CD4-positive, alpha-beta memory T cell (primary cell): ENCODE measurements around the gene EPC1. TPM values are rescaled to one million over a fixed set of nuclear protein-coding genes. Genes with fewer than 3 reads are reported as not detected.
"Not testable (repeated sequence)": the region's sequence is repeated elsewhere in the genome, so short reads cannot be mapped to it uniquely, and the experiment has no call there.

Experiments
- CTCF ChIA-PET: fragments of 350-600 bp; sonication (Branson Sonifier 250); formaldehyde crosslinking; loops from one replicate; lab custom pipeline; 2021; ENCODE audit warnings: inconsistent platforms; ENCODE audit not compliant: partially characterized antibody; lab: Charles Lee
- POLR2A ChIA-PET: fragments of 350-600 bp; sonication (Branson Sonifier 250); formaldehyde crosslinking; loops from one replicate; lab custom pipeline; 2021; ENCODE audit not compliant: partially characterized antibody; lab: Charles Lee
- DNase-seq, 5 donors: peaks; one replicate each; pipeline versions ENCODE4 v3.0.0 to v3.0.0-alpha.2; 2020 to 2022; ENCODE audit warnings: mixed read lengths in 1 of 5
- H3K27ac ChIP-seq: one replicate; pipeline ENCODE4 v1.7.0; 2013; ENCODE audit warnings: low read depth, low read length
- H3K27me3 ChIP-seq: 2 replicates; pipeline ENCODE4 v1.7.0; 2013; ENCODE audit warnings: mild to moderate bottlenecking, low read length, moderate library complexity; ENCODE audit not compliant: insufficient read depth
- H3K36me3 ChIP-seq: 2 replicates; pipeline ENCODE4 v1.7.0; 2013; ENCODE audit warnings: mild to moderate bottlenecking, low read length, moderate library complexity; ENCODE audit not compliant: insufficient read depth
- H3K4me1 ChIP-seq: 2 replicates; pipeline ENCODE4 v1.7.0; 2013; ENCODE audit warnings: mild to moderate bottlenecking, low read length, moderate library complexity; ENCODE audit not compliant: insufficient read depth
- H3K4me3 ChIP-seq, 2 donors: one replicate each; pipeline ENCODE4 v1.7.0; 2013; ENCODE audit warnings: low read length in 2 of 2, mild to moderate bottlenecking in 1 of 2
- H3K9me3 ChIP-seq, 2 donors: one replicate each; pipeline ENCODE4 v1.7.0; 2013; ENCODE audit warnings: low read length in 2 of 2, control low read depth in 1 of 2; ENCODE audit not compliant: control insufficient read depth in 1 of 2
- H3K27ac Mint-ChIP-seq, 7 donors: one replicate each; pipeline ENCODE4 v1.8.0; 2020 to 2021; ENCODE audit warnings: mixed read lengths in 7 of 7, mild to moderate bottlenecking in 6 of 7, inconsistent platforms in 3 of 7, moderate library complexity in 3 of 7
- H3K27me3 Mint-ChIP-seq, 2 donors: one replicate each; pipeline ENCODE4 v1.8.0; 2020 to 2021; ENCODE audit warnings: mixed read lengths in 2 of 2
- H3K36me3 Mint-ChIP-seq, 2 donors: one replicate each; pipeline ENCODE4 v1.8.0; 2020 to 2021; ENCODE audit warnings: mixed read lengths in 2 of 2, inconsistent platforms in 1 of 2, mild to moderate bottlenecking in 1 of 2
- H3K4me1 Mint-ChIP-seq, 4 donors: one replicate each; pipeline ENCODE4 v1.8.0; 2020 to 2021; ENCODE audit warnings: mixed read lengths in 4 of 4, mild to moderate bottlenecking in 1 of 4
- H3K4me3 Mint-ChIP-seq, 8 donors: one replicate each; pipeline ENCODE4 v1.8.0; 2020 to 2021; ENCODE audit warnings: mixed read lengths in 8 of 8, mild to moderate bottlenecking in 7 of 8, moderate library complexity in 6 of 8, inconsistent platforms in 3 of 8
- H3K9me3 Mint-ChIP-seq, 8 donors: one replicate each; pipeline ENCODE4 v1.8.0; 2020 to 2021; ENCODE audit warnings: mixed read lengths in 8 of 8, mild to moderate bottlenecking in 5 of 8, inconsistent platforms in 3 of 8, moderate library complexity in 1 of 8
- intact Hi-C: fragments of 100-400 bp; cut with micrococcal nuclease; formaldehyde crosslinking; loops from one replicate; pipeline ENCODE4 v1.15.1; 2023
- polyA plus RNA-seq, 2 donors: library from polyadenylated mRNA; unstranded; fragments of 300-500 nt; fragmentation: Illumina TruSeq; gene quantifications; one replicate each; pipeline ENCODE4 v1.2.3, GENCODE V29; 2021
- total RNA-seq, 2 experiments: library from RNA; stranded (reverse); gene quantifications; one replicate each; pipeline ENCODE4 v1.2.3, GENCODE V29; 2021

The EPC1 gene
- total and polyA plus RNA-seq, 4 experiments from 2014 or later, result 46.0 to 112 (median 81.2) TPM

GRCh38 chr10:32253276-32253675, 93.7 kb downstream of the EPC1 start:
- H3K27me3 Mint-ChIP-seq, result no peaks in the 10 kb centered on the region
- intact Hi-C loops, result loop anchor here (10.0 kb wide), 2 partner anchors 752 to 902 kb away; no protein-coding TSS in a partner anchor

DNA sequence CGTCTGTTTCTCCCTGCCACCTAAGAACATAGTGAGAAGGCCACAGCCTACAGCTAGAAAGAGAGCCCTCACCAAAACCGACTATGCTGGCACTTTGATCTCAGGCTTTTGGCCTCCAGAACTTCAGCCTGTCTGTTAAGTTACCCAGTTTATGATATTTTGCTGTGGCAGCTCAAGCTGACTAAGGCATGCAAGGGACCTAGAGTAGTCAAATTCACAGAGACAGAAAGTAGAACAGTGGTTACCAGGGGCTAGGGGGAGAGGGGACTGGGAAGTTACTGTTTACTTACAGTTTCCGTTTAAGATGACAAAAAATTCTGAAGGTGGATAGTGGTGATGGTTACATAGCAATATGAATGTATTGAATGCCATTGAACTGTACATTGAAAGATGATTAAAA, 96.5 kb downstream of the EPC1 start:
- H3K27me3 ChIP-seq, H3K9me3 Mint-ChIP-seq, H3K27me3 Mint-ChIP-seq, H3K36me3 ChIP-seq, H3K4me3 ChIP-seq, H3K27ac ChIP-seq, DNase-seq, H3K4me1 ChIP-seq, H3K36me3 Mint-ChIP-seq, H3K9me3 ChIP-seq: not testable (repeated sequence)
- POLR2A ChIA-PET, result interaction anchor here (0.6 to 2.1 kb wide), 5 partner anchors 23 to 1529 kb away, joined by 3 to 11 read pairs (median 5); no protein-coding TSS in a partner anchor
- peaks cover 5 to 19% (median 9%) of the 10 kb centered on the region in 4 donors for H3K4me1 Mint-ChIP-seq
- peak overlapping the region in 6 of 7 donors; percentile 29 to 87 (median 76) for H3K27ac Mint-ChIP-seq
- peak overlapping the region in 1 of 8 donors; percentile 46 for H3K4me3 Mint-ChIP-seq
- intact Hi-C loops, result loop anchor here (10.0 kb wide), 2 partner anchors 754 to 904 kb away; no protein-coding TSS in a partner anchor
- CTCF ChIA-PET, result interaction anchor here (0.7 to 2.4 kb wide), 6 partner anchors 12 to 118 kb away, joined by 3 to 16 read pairs (median 4); no protein-coding TSS in a partner anchor

More at GRCh38 chr10:32253276-32253675, 93.7 kb downstream of the EPC1 start:
- peaks cover 6 to 17% (median 10%) of the 10 kb centered on the region in 4 donors for H3K4me1 Mint-ChIP-seq
- H3K27ac Mint-ChIP-seq, result peak overlapping the region in 1 of 7 donors; percentile 25
- no peaks in the 10 kb centered on the region for H3K36me3 Mint-ChIP-seq
- Histone ChIP-seq H3K9me3 (no peaks in the 10 kb centered on the region), H3K4me1 (peaks cover 7% of the 10 kb centered on the region), H3K27ac (no peak overlapping the region), H3K36me3 (no peaks in the 10 kb centered on the region), H3K4me3 (no peak overlapping the region), H3K27me3 (no peaks in the 10 kb centered on the region)
- POLR2A ChIA-PET, result interaction anchor here (0.8 to 1.7 kb wide), 2 partner anchors 93 to 192 kb away, joined by 3 to 6 read pairs; no protein-coding TSS in a partner anchor
- no peaks in the 10 kb centered on the region for H3K9me3 Mint-ChIP-seq
- no peak overlapping the region for H3K4me3 Mint-ChIP-seq
- CTCF ChIA-PET, result interaction anchor here (0.8 to 9.6 kb wide), 5 partner anchors 84 to 116 kb away, joined by 3 to 109 read pairs (median 4); no protein-coding TSS in a partner anchor
- no peak for DNase-seq

DNA sequence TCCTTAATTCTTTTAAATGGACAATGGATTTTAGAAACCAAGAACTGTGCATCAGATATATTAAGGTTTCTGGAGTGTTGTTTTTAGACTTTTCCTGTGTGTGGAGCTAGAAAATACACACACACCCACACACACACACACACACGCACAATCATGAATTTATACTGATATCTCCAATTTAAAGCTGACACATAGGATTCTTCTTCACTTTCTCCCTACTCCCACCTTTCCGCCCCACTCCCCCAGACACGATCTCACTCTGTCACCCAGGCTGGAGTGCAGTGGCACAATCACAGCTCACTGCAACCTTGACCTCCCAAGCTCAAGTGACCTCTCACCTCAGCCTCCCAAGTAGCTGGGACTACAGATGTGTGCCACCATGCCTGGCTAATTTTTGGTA, 100.3 kb downstream of the EPC1 start:
- Mint-ChIP-seq H3K4me3 (peak overlapping the region in 2 of 8 donors; percentile 24 to 47), H3K27ac (peak overlapping the region in 1 of 7 donors; percentile 74), H3K36me3 (no peaks in the 10 kb centered on the region), H3K9me3 (no peaks in the 10 kb centered on the region), H3K4me1 (peaks cover 11 to 16% (median 12%) of the 10 kb centered on the region in 4 donors), H3K27me3 (no peaks in the 10 kb centered on the region)
- Histone ChIP-seq H3K36me3 (no peaks in the 10 kb centered on the region), H3K4me3 (no peak overlapping the region), H3K27ac (no peak overlapping the region), H3K4me1 (no peaks in the 10 kb centered on the region), H3K27me3 (no peaks in the 10 kb centered on the region), H3K9me3 (no peaks in the 10 kb centered on the region)
- intact Hi-C loops, result no loop called here
- ChIA-PET CTCF (interaction anchor here (1.3 kb wide), 2 partner anchors 9 to 35 kb away, joined by 3 read pairs; no protein-coding TSS in a partner anchor), POLR2A (no interaction called here)
- no peak for DNase-seq

- CTCF ChIA-PET, result interaction anchor here (0.6 to 1.3 kb wide), 4 partner anchors 10 to 208 kb away, joined by 3 read pairs; no protein-coding TSS in a partner anchor
- POLR2A ChIA-PET, result interaction anchor here (0.7 to 1.5 kb wide), 2 partner anchors 41 to 133 kb away, joined by 3 to 4 read pairs; no protein-coding TSS in a partner anchor
- intact Hi-C loops, result no loop called here
These were observed 101.2 kb downstream of the EPC1 start for GRCh38 chr10:32245760-32246159.

DNA sequence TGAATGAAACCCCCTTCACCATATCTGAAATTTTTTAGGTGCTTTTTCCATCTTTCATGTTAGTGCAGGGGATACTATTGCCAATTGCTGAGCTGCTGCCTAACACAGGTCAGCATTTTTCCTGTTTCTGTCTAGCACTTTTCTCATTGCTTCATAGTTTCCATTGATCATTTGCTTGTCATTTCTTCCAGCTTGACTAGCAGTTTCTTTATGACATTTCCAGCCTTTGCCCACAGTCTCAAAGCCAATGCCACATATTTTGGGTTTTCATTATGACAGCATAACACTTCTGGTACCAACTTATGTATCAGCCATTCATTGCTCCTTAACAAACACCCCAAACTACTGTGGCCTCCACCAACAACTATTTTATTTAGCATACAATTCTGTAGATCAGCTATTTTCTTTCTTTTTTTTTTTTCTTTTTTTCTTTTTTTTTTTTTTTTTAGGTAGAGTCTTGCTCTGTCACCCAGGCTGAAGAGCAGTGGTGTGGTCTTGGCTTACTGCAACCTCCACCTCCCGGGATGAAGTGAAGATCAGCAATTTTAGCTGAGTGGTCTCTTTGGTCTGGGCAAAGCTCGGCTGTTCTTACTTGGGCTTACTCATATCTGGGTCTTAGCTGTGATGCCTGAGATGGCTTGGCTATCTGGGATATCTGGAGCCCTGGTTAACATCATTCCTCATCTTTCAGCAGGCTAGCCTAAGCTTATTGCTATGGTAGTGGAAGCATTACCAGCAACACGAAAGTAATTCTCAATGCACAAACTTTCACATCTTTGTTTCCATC, 102.3 kb downstream of the EPC1 start:
- intact Hi-C loops, result no loop called here
- Histone ChIP-seq H3K4me3 (no peak overlapping the region), H3K36me3 (no peaks in the 10 kb centered on the region), H3K9me3 (no peaks in the 10 kb centered on the region), H3K27me3 (no peaks in the 10 kb centered on the region), H3K27ac (no peak overlapping the region), H3K4me1 (no peaks in the 10 kb centered on the region)
- ChIA-PET CTCF (interaction anchor here (0.6 to 1.4 kb wide), 5 partner anchors 11 to 280 kb away, joined by 3 to 4 read pairs (median 3); no protein-coding TSS in a partner anchor), POLR2A (interaction anchor here (1.5 kb wide), 1 partner anchor 135 kb away, joined by 4 read pairs; no protein-coding TSS in a partner anchor)
- no peak overlapping the region for H3K27ac Mint-ChIP-seq
- H3K9me3 Mint-ChIP-seq, result no peaks in the 10 kb centered on the region
- peak overlapping the region in 3 of 8 donors; percentile 36 to 46 (median 36) for H3K4me3 Mint-ChIP-seq
- no peaks in the 10 kb centered on the region for H3K36me3 Mint-ChIP-seq
- H3K27me3 Mint-ChIP-seq, result no peaks in the 10 kb centered on the region
- no peak for DNase-seq
- H3K4me1 Mint-ChIP-seq, result peaks cover 8 to 11% (median 11%) of the 10 kb centered on the region in 4 donors

More at GRCh38 chr10:32245760-32246159, 101.2 kb downstream of the EPC1 start:
- Mint-ChIP-seq H3K4me3 (peak overlapping the region in 2 of 8 donors; percentile 13 to 36), H3K9me3 (no peaks in the 10 kb centered on the region), H3K4me1 (peaks cover 11 to 16% (median 12%) of the 10 kb centered on the region in 4 donors), H3K27me3 (no peaks in the 10 kb centered on the region), H3K36me3 (no peaks in the 10 kb centered on the region), H3K27ac (no peak overlapping the region)
- no peaks in the 10 kb centered on the region for H3K4me1 ChIP-seq
- H3K9me3 ChIP-seq, result no peaks in the 10 kb centered on the region
- no peak for DNase-seq
- H3K36me3 ChIP-seq, result no peaks in the 10 kb centered on the region
- no peaks in the 10 kb centered on the region for H3K27me3 ChIP-seq
- no peak overlapping the region for H3K27ac ChIP-seq
- no peak overlapping the region for H3K4me3 ChIP-seq

DNA sequence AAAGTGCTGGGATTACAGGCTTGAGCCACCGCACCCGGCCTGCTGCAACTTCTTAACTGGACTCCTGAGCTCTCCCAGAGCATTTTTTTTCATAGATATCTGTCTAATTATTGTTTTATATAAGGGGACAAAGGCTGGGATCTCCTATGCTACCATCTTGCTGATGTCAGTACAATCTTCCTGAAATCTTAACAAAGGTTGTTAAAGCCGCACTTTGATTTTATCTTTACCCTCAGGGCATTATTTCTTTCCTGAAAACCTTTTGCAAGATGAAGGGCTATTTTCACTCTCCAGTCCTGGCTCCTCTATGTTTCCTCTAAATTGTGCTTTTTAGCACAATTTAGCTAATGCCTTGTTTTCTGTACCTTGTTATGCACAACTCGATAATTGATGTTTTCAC, 102.9 kb downstream of the EPC1 start:
- no peak for DNase-seq
- H3K27me3 Mint-ChIP-seq, result no peaks in the 10 kb centered on the region
- no peak overlapping the region for H3K4me3 Mint-ChIP-seq
- Histone ChIP-seq H3K4me3 (no peak overlapping the region), H3K36me3 (no peaks in the 10 kb centered on the region), H3K4me1 (no peaks in the 10 kb centered on the region), H3K27ac (no peak overlapping the region), H3K27me3 (no peaks in the 10 kb centered on the region), H3K9me3 (no peaks in the 10 kb centered on the region)
- H3K9me3 Mint-ChIP-seq, result no peaks in the 10 kb centered on the region
- intact Hi-C loops, result no loop called here
- no peak overlapping the region for H3K27ac Mint-ChIP-seq
- no peaks in the 10 kb centered on the region for H3K36me3 Mint-ChIP-seq
- CTCF ChIA-PET, result interaction anchor here (0.6 to 1.4 kb wide), 5 partner anchors 12 to 281 kb away, joined by 3 to 4 read pairs (median 3); no protein-coding TSS in a partner anchor
- H3K4me1 Mint-ChIP-seq, result peaks cover 7 to 11% (median 8%) of the 10 kb centered on the region in 4 donors
- POLR2A ChIA-PET, result no interaction called here

- no peaks in the 10 kb centered on the region for H3K36me3 Mint-ChIP-seq
- Histone ChIP-seq H3K27me3 (no peaks in the 10 kb centered on the region), H3K9me3 (no peaks in the 10 kb centered on the region), H3K36me3 (no peaks in the 10 kb centered on the region), H3K27ac (no peak overlapping the region), H3K4me3 (no peak overlapping the region), H3K4me1 (no peaks in the 10 kb centered on the region)
- H3K4me1 Mint-ChIP-seq, result peaks cover 7 to 11% (median 8%) of the 10 kb centered on the region in 4 donors
- CTCF ChIA-PET, result no interaction called here
- POLR2A ChIA-PET, result no interaction called here
- intact Hi-C loops, result no loop called here
- peak overlapping the region in 1 of 7 donors; percentile 9 for H3K27ac Mint-ChIP-seq
- H3K9me3 Mint-ChIP-seq, result no peaks in the 10 kb centered on the region
- no peaks in the 10 kb centered on the region for H3K27me3 Mint-ChIP-seq
- H3K4me3 Mint-ChIP-seq, result no peak overlapping the region
- no peak for DNase-seq
These were observed 105.0 kb downstream of the EPC1 start for GRCh38 chr10:32241946-32242345.
